Left ventricle myocardium inferior (tissue), 1 donor: ENCODE measurements around the gene OR5J2. TPM values are rescaled to one million over a fixed set of nuclear protein-coding genes. Genes with fewer than 3 reads are reported as not detected.
"Not testable (repeated sequence)": the region's sequence is repeated elsewhere in the genome, so short reads cannot be mapped to it uniquely, and the experiment has no call there.

ENCODE experiments used
- DNase-seq: peaks from one replicate; pipeline ENCODE4 v3.0.0-alpha.2; 2020
- H3K27ac ChIP-seq: fragments of 200-600 bp; replicated peaks from 2 replicates; pipeline ENCODE4 v1.8.0; 2021
- H3K27me3 ChIP-seq: fragments of 200-600 bp; 2 replicates; pipeline ENCODE4 v1.8.0; 2021; ENCODE audit warnings: low read depth
- H3K36me3 ChIP-seq: fragments of 200-600 bp; 2 replicates; pipeline ENCODE4 v1.8.0; 2021
- H3K4me1 ChIP-seq: fragments of 200-600 bp; 2 replicates; pipeline ENCODE4 v1.8.0; 2021
- H3K4me3 ChIP-seq: fragments of 200-600 bp; 2 replicates; pipeline ENCODE4 v1.8.0; 2021; ENCODE audit warnings: mild to moderate bottlenecking, moderate library complexity
- H3K9me3 ChIP-seq: fragments of 200-600 bp; replicated peaks from 2 replicates; pipeline ENCODE4 v1.8.0; 2021
- intact Hi-C: fragments of 100-400 bp; cut with micrococcal nuclease; formaldehyde crosslinking; loops from one replicate; pipeline ENCODE4 v1.11.0; 2022
- long read RNA-seq: library from polyadenylated mRNA; unstranded; transcript quantifications from one replicate; pipeline ENCODE4 v2.0.0, GENCODE V29; 2021
- total RNA-seq: library from RNA; stranded (reverse); fragmentation: NEBNext Ultra II Directional; extraction: Animal tissue kit (Norgen Biotek cat#: 25700); gene quantifications from one replicate; pipeline ENCODE4 v1.2.1, GENCODE V29; 2021
- TF ChIP-seq, protein P1 (sequence below): fragments of 200-600 bp; IDR thresholded peaks from 2 replicates; pipeline ENCODE4 v1.8.0; 2021; ENCODE audit warnings: antibody characterized with exemption, mild to moderate bottlenecking, borderline replicate concordance
- donor health status: DM: no; HTN: yes; CAD: no; lungs with severe emphysema.

OR5J2 gene
- not detected for total RNA-seq
- long read RNA-seq: 0 reads

DNA sequence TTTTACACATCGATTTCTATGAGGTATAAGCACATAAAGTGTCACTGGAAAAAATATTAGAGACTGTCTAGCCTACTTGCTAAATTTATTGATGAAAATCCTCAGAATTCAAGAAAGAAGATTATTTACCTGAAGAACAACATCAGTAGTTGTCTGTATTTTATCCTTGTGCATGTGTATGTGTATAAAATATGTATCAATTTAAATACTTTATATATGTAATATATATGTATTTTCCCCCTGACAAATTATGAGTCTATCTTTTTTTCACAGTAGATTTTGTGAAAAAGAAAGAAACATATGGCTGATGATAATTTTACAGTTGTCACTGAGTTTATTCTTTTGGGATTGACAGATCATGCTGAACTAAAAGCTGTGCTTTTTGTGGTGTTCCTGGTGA, at the start of gene OR5J2:
Gene OR5J2 (plus strand): TSS at position 301 of the 400 bp plus-strand sequence. CDS start 0 bp downstream, at position 301.
- DNase-seq: no peak
- Histone ChIP-seq H3K27ac (no peak within 1 kb of the TSS), H3K27me3 (no peaks in the 10 kb centered on the region), H3K36me3 (no peaks in the 10 kb centered on the region), H3K9me3 (peaks cover 30% of the 10 kb centered on the region), H3K4me3 (no peak within 1 kb of the TSS), H3K4me1 (no peaks in the 10 kb centered on the region)
- TF ChIP-seq, protein P1, sequence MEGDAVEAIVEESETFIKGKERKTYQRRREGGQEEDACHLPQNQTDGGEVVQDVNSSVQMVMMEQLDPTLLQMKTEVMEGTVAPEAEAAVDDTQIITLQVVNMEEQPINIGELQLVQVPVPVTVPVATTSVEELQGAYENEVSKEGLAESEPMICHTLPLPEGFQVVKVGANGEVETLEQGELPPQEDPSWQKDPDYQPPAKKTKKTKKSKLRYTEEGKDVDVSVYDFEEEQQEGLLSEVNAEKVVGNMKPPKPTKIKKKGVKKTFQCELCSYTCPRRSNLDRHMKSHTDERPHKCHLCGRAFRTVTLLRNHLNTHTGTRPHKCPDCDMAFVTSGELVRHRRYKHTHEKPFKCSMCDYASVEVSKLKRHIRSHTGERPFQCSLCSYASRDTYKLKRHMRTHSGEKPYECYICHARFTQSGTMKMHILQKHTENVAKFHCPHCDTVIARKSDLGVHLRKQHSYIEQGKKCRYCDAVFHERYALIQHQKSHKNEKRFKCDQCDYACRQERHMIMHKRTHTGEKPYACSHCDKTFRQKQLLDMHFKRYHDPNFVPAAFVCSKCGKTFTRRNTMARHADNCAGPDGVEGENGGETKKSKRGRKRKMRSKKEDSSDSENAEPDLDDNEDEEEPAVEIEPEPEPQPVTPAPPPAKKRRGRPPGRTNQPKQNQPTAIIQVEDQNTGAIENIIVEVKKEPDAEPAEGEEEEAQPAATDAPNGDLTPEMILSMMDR: no peak
- intact Hi-C loops: no loop called here

DNA sequence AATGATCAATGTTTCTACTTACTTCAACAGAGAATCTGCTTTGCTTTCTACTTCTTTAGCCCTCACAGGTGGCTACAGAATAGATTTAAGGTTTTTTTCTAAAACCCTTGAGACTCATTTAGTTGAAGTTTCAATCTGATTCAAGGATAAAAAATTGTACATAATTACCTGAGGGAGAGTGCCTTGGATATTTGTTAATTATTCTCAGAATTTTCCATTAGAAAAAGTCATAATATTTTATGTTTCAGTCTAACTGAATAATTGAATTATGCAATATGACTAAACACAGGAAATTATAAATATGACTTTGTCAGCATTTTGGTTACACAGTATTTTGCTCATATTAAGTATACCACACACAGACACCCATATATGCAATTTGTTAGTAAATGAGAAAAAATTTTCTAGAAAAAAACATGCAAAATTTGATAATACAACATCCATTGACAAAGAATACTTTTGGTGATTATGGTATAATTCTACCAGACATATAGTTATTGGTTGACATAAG, 36.2 kb upstream of the OR5J2 start, which contains the start of gene OR8J3:
Gene OR8J3 (minus strand): TSS at position 51 of the 511 bp plus-strand sequence. CDS start 2,483 bp downstream, outside the sequence.
- intact Hi-C loops: no loop called here
- DNase-seq: no peak
- TF ChIP-seq, protein P1: no peak
- Histone ChIP-seq H3K36me3 (no peaks in the 10 kb centered on the region), H3K4me3 (no peak within 1 kb of the TSS), H3K4me1 (no peaks in the 10 kb centered on the region), H3K27me3 (no peaks in the 10 kb centered on the region), H3K9me3 (no peaks in the 10 kb centered on the region), H3K27ac (no peak within 1 kb of the TSS)

DNA sequence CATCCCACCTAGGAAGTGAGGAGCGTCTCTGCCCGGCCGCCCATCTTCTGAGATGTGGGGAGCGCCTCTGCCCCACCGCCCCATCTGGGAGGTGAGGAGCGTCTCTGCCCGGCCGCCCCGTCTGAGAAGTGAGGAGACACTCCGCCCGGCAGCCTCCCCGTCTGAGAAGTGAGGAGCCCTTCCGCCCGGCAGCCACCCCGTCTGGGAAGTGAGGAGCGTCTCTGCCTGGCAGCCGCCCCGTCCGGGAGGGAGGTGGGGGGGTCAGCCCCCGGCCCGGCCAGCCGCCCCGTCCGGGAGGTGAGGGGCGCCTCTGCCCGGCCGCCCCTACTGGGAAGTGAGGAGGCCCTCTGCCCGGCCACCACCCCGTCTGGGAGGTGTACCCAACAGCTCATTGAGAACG, 32.7 kb upstream of the OR5J2 start:
- H3K4me3 ChIP-seq, DNase-seq, intact Hi-C loops, H3K4me1 ChIP-seq, H3K27ac ChIP-seq, H3K36me3 ChIP-seq, H3K27me3 ChIP-seq: not testable (repeated sequence)
- H3K9me3 ChIP-seq: peaks cover 12% of the 10 kb centered on the region

DNA sequence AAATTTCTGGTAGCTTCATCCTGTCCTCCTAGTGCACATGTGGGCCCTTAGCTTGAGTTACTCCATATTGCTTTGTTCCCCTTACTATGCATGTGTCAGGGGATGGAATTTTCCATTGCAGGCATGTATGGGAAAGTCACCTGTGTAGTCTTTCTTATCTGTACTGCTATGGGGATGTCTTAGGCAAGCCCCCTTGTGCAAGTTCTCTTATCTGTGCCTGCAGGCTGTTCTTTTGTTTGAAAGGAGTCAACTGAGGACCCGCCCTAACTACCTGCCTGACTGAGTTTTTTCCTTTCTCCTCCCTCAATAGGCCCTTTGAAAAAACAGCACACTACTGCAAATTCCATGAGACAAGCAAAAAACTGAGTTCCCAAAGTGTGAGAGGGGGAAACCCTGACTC, 25.0 kb upstream of the OR5J2 start:
- Histone ChIP-seq H3K9me3 (peaks cover 69% of the 10 kb centered on the region), H3K36me3 (no peaks in the 10 kb centered on the region), H3K4me3 (no peak overlapping the region), H3K4me1 (no peaks in the 10 kb centered on the region), H3K27me3 (no peaks in the 10 kb centered on the region), H3K27ac (no peak overlapping the region)
- no peak for DNase-seq
- intact Hi-C loops: no loop called here
- TF ChIP-seq, protein P1: no peak

DNA sequence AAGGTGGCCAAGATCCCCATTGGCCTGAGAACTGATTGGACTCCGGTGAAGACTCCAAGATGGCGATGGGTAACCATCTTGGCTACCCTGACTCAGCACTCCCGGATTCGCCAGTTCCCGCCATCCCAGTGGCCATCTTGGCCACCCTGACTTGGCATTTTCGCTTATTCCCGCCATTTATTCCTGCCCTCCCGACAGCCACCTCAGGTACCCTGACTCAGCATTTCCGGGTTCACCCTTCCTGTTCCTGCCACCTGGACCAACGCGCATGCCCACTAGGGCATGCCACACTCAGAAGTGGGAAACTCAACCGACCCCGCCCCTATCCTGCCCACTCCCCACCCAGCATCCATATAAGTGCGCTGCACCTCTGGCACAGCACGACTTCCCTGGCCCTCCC, 24.1 kb upstream of the OR5J2 start:
- DNase-seq: no peak
- no peaks in the 10 kb centered on the region for H3K36me3 ChIP-seq
- no peaks in the 10 kb centered on the region for H3K4me1 ChIP-seq
- no peak overlapping the region for H3K27ac ChIP-seq
- H3K9me3 ChIP-seq: peaks cover 72% of the 10 kb centered on the region
- TF ChIP-seq, protein P1: no peak
- H3K4me3 ChIP-seq: no peak overlapping the region
- no peaks in the 10 kb centered on the region for H3K27me3 ChIP-seq
- intact Hi-C loops: no loop called here

DNA sequence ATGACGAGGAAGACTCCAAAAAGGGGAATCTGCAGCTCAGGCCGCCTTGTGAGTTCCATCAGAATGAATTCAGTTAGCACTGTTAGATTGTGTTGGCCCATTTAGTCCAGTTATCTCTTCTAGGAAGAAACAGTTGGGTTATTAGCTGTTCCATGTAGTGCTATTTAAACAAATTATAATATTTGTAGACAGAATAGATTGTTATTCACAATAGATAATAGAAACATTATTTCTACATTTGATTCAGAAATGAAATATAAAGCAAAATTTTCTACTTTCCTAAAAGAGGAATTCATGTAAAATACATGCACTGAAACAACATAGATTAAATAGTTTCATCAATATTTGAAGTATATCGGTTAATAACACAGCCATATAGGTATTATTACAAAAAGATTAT, 16.2 kb upstream of the OR5J2 start, which contains the start of gene OR8K5:
Gene OR8K5 (minus strand): TSS at position 101 of the 400 bp plus-strand sequence. CDS start 0 bp downstream, at position 101.
- TF ChIP-seq, protein P1: no peak
- Histone ChIP-seq H3K27ac (no peak within 1 kb of the TSS), H3K27me3 (no peaks in the 10 kb centered on the region), H3K36me3 (no peaks in the 10 kb centered on the region), H3K4me1 (no peaks in the 10 kb centered on the region), H3K4me3 (no peak within 1 kb of the TSS), H3K9me3 (peaks cover 50% of the 10 kb centered on the region)
- no peak for DNase-seq
- intact Hi-C loops: no loop called here
